ENCODE measurements around the gene SLIRP. TPM values are rescaled to one million over a fixed set of nuclear protein-coding genes. Genes with fewer than 3 reads are reported as not detected.

The SLIRP gene
- total RNA-seq, 1 experiment from 2014 or later, result 242 TPM

GRCh38 chr14:77709412-77709811 is 1.5 kb downstream of the SLIRP start:
- BruUV-seq (replicated peaks), result no TSS peak
- H3K4me1 ChIP-seq (ENCODE audit: control insufficient read depth in 1 of 2, insufficient read depth in 2 of 2, low read length in 2 of 2), result peaks cover 11 to 23% of the 10 kb centered on the region in 2 experiments; a peak in 3 of 4 replicates
- H3K9me2 ChIP-seq (ENCODE audit: insufficient read depth), result no peaks in the 10 kb centered on the region
- peaks cover 99% of the 10 kb centered on the region for H3K79me2 ChIP-seq (ENCODE audit: insufficient read depth, low read length)
- ChIA-PET POLR2A (no interaction called here), CTCF (no interaction called here), RAD21 (ENCODE audit: low non-redundant PET in 1 of 2, low total read pairs in 2 of 2, uncharacterized antibody in 2 of 2, unreplicated experiment in 2 of 2) (no interaction called here)
- ATAC-seq (no peak), DNase-seq (ENCODE audit: low read depth, low spot score) (no peak)
- no peaks in the 10 kb centered on the region for H3K27me3 ChIP-seq (ENCODE audit: insufficient read depth, low read length)
- no peak overlapping the region for H3K27ac ChIP-seq (ENCODE audit: low read depth, low read length)
- H3K9me3 ChIP-seq (ENCODE audit: control insufficient read depth in 1 of 2, insufficient read depth in 1 of 2, low read depth in 1 of 2, low read length in 2 of 2), result no peaks in the 10 kb centered on the region
- TF ChIP-seq YY1 (IDR thresholded peaks at IDR 0.05; ENCODE audit: extremely low read depth, insufficient replicate concordance, low read depth, low read length) (no peak), SP1 (IDR thresholded peaks at IDR 0.05; ENCODE audit: low read depth) (no peak), ATF3 (IDR thresholded peaks at IDR 0.05) (no peak), POLR2AphosphoS5 (IDR thresholded peaks at IDR 0.05; ENCODE audit: low read depth, low read length) (no peak), ELF1 (IDR thresholded peaks at IDR 0.05; ENCODE audit: borderline replicate concordance, low read depth) (no peak), EGR1 (IDR thresholded peaks at IDR 0.05; ENCODE audit: low read depth) (no peak), SRF (IDR thresholded peaks at IDR 0.05; ENCODE audit: low read depth) (no peak), CEBPB (IDR thresholded peaks at IDR 0.05; ENCODE audit: low read depth) (no peak), EZH2phosphoT487 (IDR thresholded peaks at IDR 0.05; ENCODE audit: borderline replicate concordance) (no peak)
- H2AFZ ChIP-seq (ENCODE audit: low read depth, low read length, poor library complexity, severe bottlenecking), result no peak overlapping the region
- peaks cover 27% of the 10 kb centered on the region; the same call in 1 of the 2 replicates for H4K20me1 ChIP-seq (ENCODE audit: insufficient read depth)
- H3K9ac ChIP-seq (ENCODE audit: low read length), result peak overlapping the region; percentile 92
- peak overlapping the region; percentile 85 for H3K4me2 ChIP-seq (ENCODE audit: low read length)
- intact Hi-C loops (cut with micrococcal nuclease), result loop anchor here (5.0 kb wide), 1 partner anchor 108 kb away; no protein-coding TSS in a partner anchor
- peak overlapping the region; percentile 83 to 89 for H3K4me3 ChIP-seq (replicated peaks in 1 of 2; ENCODE audit: low read depth in 1 of 2, low read length in 2 of 2)
- peaks cover 27 to 36% of the 10 kb centered on the region in 2 experiments; a peak in 3 of 4 replicates for H3K36me3 ChIP-seq (ENCODE audit: control insufficient read depth in 1 of 2, insufficient read depth in 2 of 2, low read length in 2 of 2)

GRCh38 chr14:77710364-77710763 is 2.5 kb downstream of the SLIRP start:
- ChIA-PET RAD21 (ENCODE audit: low non-redundant PET in 1 of 2, low total read pairs in 2 of 2, uncharacterized antibody in 2 of 2, unreplicated experiment in 2 of 2) (no interaction called here), CTCF (no interaction called here), POLR2A (no interaction called here)
- Histone ChIP-seq H3K9me3 (ENCODE audit: control insufficient read depth in 1 of 2, insufficient read depth in 1 of 2, low read depth in 1 of 2, low read length in 2 of 2) (no peaks in the 10 kb centered on the region), H4K20me1 (ENCODE audit: insufficient read depth) (peaks cover 33% of the 10 kb centered on the region; the same call in 1 of the 2 replicates), H3K27ac (ENCODE audit: low read depth, low read length) (no peak overlapping the region), H3K9me2 (ENCODE audit: insufficient read depth) (no peaks in the 10 kb centered on the region), H3K27me3 (ENCODE audit: insufficient read depth, low read length) (no peaks in the 10 kb centered on the region), H3K79me2 (ENCODE audit: insufficient read depth, low read length) (peaks cover 99% of the 10 kb centered on the region), H3K36me3 (ENCODE audit: control insufficient read depth in 1 of 2, insufficient read depth in 2 of 2, low read length in 2 of 2) (peaks cover 34 to 43% of the 10 kb centered on the region in 2 experiments; a peak in 3 of 4 replicates), H3K4me3 (replicated peaks in 1 of 2; ENCODE audit: low read depth in 1 of 2, low read length in 2 of 2) (no peak overlapping the region), H3K4me1 (ENCODE audit: control insufficient read depth in 1 of 2, insufficient read depth in 2 of 2, low read length in 2 of 2) (peaks cover 11 to 23% of the 10 kb centered on the region in 2 experiments; a peak in 3 of 4 replicates), H3K9ac (ENCODE audit: low read length) (no peak overlapping the region), H3K4me2 (ENCODE audit: low read length) (no peak overlapping the region; the same call in 1 of the 2 replicates), H2AFZ (ENCODE audit: low read depth, low read length, poor library complexity, severe bottlenecking) (no peak overlapping the region)
- no peak for DNase-seq (ENCODE audit: low read depth, low spot score)
- BruUV-seq (replicated peaks), result no TSS peak
- TF ChIP-seq EGR1 (IDR thresholded peaks at IDR 0.05; ENCODE audit: low read depth), result no peak
- TF ChIP-seq POLR2AphosphoS5 (IDR thresholded peaks at IDR 0.05; ENCODE audit: low read depth, low read length), result no peak
- TF ChIP-seq ATF3 (IDR thresholded peaks at IDR 0.05), result no peak
- TF ChIP-seq RAD21 (IDR thresholded peaks at IDR 0.05; ENCODE audit: low read depth), result no peak
- TF ChIP-seq ELF1 (IDR thresholded peaks at IDR 0.05; ENCODE audit: borderline replicate concordance, low read depth), result no peak
- no peak for TF ChIP-seq JUND (IDR thresholded peaks at IDR 0.05)
- no peak for TF ChIP-seq SP1 (IDR thresholded peaks at IDR 0.05; ENCODE audit: low read depth)
- no peak for TF ChIP-seq EZH2 (IDR thresholded peaks at IDR 0.05)
- TF ChIP-seq ZBTB33 (IDR thresholded peaks at IDR 0.05; ENCODE audit: extremely low read depth, insufficient replicate concordance, low read length), result no peak
- TF ChIP-seq POLR2A (IDR thresholded peaks at IDR 0.05; ENCODE audit: borderline replicate concordance, extremely low read depth, insufficient read depth, insufficient read length), result no peak
- no peak for TF ChIP-seq SIN3A (IDR thresholded peaks at IDR 0.05; ENCODE audit: low read depth)
- TF ChIP-seq SRF (IDR thresholded peaks at IDR 0.05; ENCODE audit: low read depth), result no peak
- intact Hi-C loops (cut with micrococcal nuclease), result no loop called here
- ATAC-seq, result no peak

Data from HCT116 (cell line).